ENCODE results near the gene DESI1.
"Not testable (repeated sequence)": the region's sequence is repeated elsewhere in the genome, so short reads cannot be mapped to it uniquely, and the experiment has no call there.

Gene DESI1

DNA sequence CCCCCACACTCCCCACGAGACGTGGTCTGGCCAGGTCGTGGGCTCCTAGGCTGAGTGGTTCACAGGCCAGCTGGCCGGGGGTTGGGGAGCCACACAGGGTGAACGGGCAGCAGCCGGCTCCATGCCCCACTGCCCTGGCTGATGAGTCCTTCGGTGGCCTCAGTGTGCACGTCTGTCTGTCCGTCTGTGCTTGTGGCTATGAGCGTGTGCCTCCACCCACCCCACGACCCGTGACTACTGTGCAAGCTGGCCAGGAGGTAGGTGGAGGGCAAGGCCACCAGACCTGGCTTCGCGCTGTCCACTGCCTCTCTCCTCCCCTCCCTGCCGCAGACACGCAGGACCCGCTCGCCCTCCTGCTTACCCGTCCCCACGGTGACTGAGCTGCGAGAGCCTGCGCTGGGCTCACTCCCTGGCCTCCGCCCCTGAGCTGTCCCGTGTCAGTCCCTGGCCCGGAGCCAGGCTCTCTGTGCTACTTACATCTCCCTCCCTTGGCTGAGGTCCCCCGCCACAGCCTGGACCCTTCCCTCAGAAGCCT is 45.9 kb downstream of the DESI1 start:
- no peak for TF ChIP-seq CTCF (IDR thresholded peaks at IDR 0.05; ENCODE audit: low read depth, low read length)
- H3K4me3 ChIP-seq (ENCODE audit: low read depth, low read length): no peak overlapping the region

DNA sequence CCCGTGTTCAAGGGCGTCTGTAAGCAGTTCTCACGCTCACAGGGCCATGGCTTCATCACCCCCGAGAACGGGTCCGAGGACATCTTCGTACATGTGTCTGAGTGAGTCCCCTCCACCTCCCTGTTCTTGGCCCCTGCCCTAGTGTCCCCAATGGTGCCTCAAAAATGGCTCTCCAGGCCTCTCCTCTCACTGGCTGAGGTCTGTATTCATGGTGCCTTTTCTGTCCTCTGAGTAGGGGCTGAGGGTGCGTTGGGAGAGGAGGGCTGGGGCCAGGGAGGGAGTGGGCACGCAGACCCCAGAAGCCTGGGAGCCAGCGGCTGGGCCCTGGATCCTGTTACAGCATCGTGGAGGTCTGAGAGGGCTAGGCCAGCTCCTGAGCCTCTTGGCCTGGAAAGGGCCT is 47.2 kb downstream of the DESI1 start:
- no peak overlapping the region for H3K4me3 ChIP-seq (ENCODE audit: low read depth, low read length)
- no peak for TF ChIP-seq CTCF (IDR thresholded peaks at IDR 0.05; ENCODE audit: low read depth, low read length)

GRCh38 chr22:41572305-41572704 is 48.5 kb downstream of the DESI1 start:
- not testable (repeated sequence) for H3K4me3 ChIP-seq (ENCODE audit: low read depth, low read length)

GRCh38 chr22:41571786-41572185 is 49.1 kb downstream of the DESI1 start:
- no peak for TF ChIP-seq CTCF (IDR thresholded peaks at IDR 0.05; ENCODE audit: low read depth, low read length)
- no peak overlapping the region for H3K4me3 ChIP-seq (ENCODE audit: low read depth, low read length)

- TF ChIP-seq CTCF (IDR thresholded peaks at IDR 0.05; ENCODE audit: low read depth, low read length): no peak
- no peak overlapping the region for H3K4me3 ChIP-seq (ENCODE audit: low read depth, low read length)
Observed at GRCh38 chr22:41570221-41570620, 50.6 kb downstream of the DESI1 start.

DNA sequence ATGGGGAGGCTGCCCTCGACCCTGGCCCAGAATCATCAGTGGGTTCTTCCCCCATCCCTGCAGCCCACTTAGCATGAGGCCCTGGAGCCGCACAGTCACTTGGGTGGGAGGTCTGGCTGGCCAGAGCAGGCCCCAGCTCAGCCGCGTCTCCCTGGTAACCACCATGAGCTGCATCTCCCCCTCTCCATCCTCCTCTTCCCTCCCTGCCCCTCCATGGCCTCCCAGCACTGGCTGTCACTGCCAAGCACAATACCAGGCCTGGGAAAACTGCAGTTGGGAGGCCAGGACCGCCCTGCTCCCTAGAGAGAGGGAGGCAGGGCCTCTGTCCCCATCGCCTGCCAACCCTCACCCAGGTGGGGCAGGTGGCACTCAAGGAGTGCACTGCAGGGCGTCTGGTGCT is 52.0 kb downstream of the DESI1 start:
- TF ChIP-seq CTCF (IDR thresholded peaks at IDR 0.05; ENCODE audit: low read depth, low read length): no peak
- H3K4me3 ChIP-seq (ENCODE audit: low read depth, low read length): no peak overlapping the region

DNA sequence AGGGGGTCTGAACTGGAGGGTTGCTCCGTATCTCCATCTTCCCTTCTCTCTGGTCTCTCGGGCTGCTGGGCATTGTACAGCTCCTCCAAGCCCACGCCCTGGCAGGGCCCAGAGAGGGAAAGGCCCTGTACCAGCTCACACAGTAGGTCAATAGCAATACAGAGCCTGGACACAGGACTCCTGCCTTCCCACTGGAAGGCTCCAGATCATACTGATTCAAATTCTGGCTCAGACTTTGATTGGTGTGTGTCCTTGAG is 53.4 kb downstream of the DESI1 start:
- no peak overlapping the region for H3K4me3 ChIP-seq (ENCODE audit: low read depth, low read length)
- TF ChIP-seq CTCF (IDR thresholded peaks at IDR 0.05; ENCODE audit: low read depth, low read length): no peak

- H3K4me3 ChIP-seq (ENCODE audit: low read depth, low read length): no peak overlapping the region
- TF ChIP-seq CTCF (IDR thresholded peaks at IDR 0.05; ENCODE audit: low read depth, low read length): no peak
Observed at GRCh38 chr22:41565403-41566054, 55.3 kb downstream of the DESI1 start.
